PFSK-1 (cell line): ENCODE data around the gene SUCO. TPM values are rescaled to one million over a fixed set of nuclear protein-coding genes. Genes with fewer than 3 reads are reported as not detected.

Source experiments
- FOXP2 ChIP-seq: optimal IDR thresholded peaks from 2 replicates; pipeline ENCODE3; 2011; ENCODE audit warnings: borderline replicate concordance, control low read depth, inconsistent platforms; ENCODE audit not compliant: insufficient read depth; ENCODE audit errors: extremely low read length, extremely low read depth
- POLR2AphosphoS5 ChIP-seq: IDR thresholded peaks from 2 replicates; pipeline ENCODE4 v1.6.1; 2012; ENCODE audit warnings: low read depth, mild to moderate bottlenecking, control low read depth, low read length, moderate library complexity
- REST ChIP-seq, 2 experiments: IDR thresholded peaks; 2 replicates each; pipeline versions ENCODE4 v1.6.1 to v1.8.0; 2011 to 2012; ENCODE audit warnings: low read depth in 2 of 2, low read length in 2 of 2, control low read depth in 1 of 2, inconsistent platforms in 1 of 2, mild to moderate bottlenecking in 1 of 2, moderate library complexity in 1 of 2; ENCODE audit not compliant: insufficient read depth in 1 of 2
- SIN3A ChIP-seq: IDR thresholded peaks from 2 replicates; pipeline ENCODE4 v1.6.1; 2012; ENCODE audit warnings: mild to moderate bottlenecking, low read length, moderate library complexity, borderline replicate concordance; ENCODE audit not compliant: insufficient read depth
- TAF1 ChIP-seq: IDR thresholded peaks from 2 replicates; pipeline ENCODE4 v1.6.1; 2012; ENCODE audit warnings: low read length, control low read depth, borderline replicate concordance; ENCODE audit not compliant: insufficient read depth
- polyA plus RNA-seq: library from polyadenylated mRNA; unstranded; fragments of >200 nt; gene quantifications from one replicate; pipeline ENCODE4 v1.2.1, GENCODE V29; 2012; ENCODE audit warnings: low read depth, missing spikeins; ENCODE audit not compliant: insufficient read length

The SUCO gene
- 8.0 TPM for polyA plus RNA-seq

DNA sequence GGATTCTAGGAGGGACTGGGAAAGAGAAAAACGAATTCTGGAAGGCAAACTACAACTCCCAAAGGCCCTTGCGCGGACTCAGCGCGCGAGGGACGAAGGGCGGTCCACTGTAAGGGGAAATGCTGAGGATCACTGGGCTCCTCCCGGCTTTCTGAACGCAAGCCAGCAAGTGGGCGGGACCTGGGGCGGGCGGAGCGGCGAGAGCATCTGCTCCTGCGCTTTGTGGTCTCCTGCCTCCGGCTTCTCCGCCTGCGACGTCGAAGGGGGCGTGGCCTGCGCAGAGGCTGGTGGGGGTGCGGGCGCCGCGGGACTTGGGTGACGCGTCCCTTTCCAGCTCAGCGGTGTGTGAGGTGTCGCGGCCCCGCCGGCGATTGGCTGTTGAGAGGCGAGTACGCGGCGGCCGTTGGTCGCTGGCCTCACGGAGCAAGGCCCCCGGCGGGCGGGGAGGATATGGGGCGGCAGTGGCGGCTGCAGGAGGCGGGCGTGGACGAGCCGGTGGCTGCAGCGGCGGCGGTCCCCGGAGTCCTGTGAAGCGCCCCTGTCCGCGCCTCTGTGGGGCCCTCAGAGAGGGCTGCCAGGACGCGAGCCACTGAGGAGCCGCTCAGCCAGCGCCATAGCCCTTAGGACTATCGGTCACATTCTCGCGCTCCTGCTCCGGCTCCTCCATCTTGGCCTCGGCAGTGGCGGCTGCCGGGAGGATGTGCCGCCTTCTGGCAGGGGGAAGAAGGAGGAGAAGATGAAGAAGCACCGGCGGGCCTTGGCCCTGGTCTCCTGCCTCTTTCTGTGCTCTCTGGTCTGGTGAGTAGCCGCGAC lies at the start of gene SUCO:
SUCO (plus strand) TSS at position 451 of the 813 bp plus-strand sequence; CDS start at position 737, 286 bp downstream.
- peak; percentile 97 for TF ChIP-seq FOXP2
- no peak for TF ChIP-seq REST (IDR thresholded peaks at IDR 0.05; ENCODE audit: insufficient read depth in 1 of 2, low read depth in 2 of 2, low read length in 2 of 2)
- peak; percentile 73; the same call in 1 of the 2 replicates for TF ChIP-seq TAF1
- peak; percentile 39; the same call in 1 of the 2 replicates for TF ChIP-seq SIN3A
- peak; percentile 39; the same call in 1 of the 2 replicates for TF ChIP-seq POLR2AphosphoS5

DNA sequence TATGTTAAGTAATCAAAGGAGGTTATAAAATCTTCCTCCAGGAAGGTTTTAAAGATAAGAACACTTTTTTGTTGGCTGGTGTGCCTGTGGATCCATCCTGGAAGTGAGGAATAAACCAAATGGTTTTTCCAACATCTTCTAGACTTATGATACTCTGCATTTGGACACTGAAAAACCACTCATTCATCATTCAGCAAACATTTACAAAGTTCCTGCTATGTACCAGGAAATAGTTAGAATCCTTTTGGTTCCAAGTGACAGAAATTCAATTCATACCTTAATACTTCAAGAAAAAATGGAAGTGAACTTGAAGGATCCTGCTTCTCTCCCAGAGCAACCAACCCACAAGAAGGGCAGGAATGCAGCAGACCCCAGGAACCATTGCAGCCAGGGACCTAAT lies 49.5 kb upstream of the SUCO start:
- no peak for TF ChIP-seq POLR2AphosphoS5
- no peak for TF ChIP-seq FOXP2
- TF ChIP-seq REST (IDR thresholded peaks at IDR 0.05; ENCODE audit: insufficient read depth in 1 of 2, low read depth in 2 of 2, low read length in 2 of 2): no peak
- TF ChIP-seq TAF1: no peak
- TF ChIP-seq SIN3A: no peak

GRCh38 chr1:172484252-172484651 lies 48.7 kb upstream of the SUCO start:
- no peak for TF ChIP-seq TAF1
- TF ChIP-seq FOXP2: no peak
- no peak for TF ChIP-seq POLR2AphosphoS5
- TF ChIP-seq SIN3A: no peak

DNA sequence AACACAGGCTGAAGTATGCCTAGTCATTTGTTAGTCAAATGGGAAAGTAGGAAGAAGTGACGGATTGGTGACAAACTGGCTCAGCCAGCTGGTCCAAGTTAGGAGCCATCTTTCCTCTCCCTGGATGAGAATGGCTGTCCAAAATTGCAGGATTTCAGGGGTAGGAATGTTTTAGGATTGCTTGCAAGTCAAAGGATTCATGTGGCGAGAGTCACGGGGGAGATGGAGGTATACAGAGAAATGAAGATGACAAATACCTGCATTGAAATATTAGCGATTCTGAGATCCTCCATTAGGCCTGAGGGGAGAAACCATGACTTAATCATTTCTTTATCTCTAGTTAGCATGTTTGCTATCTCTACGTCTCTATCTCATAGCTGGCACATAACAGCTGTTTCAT lies 47.3 kb upstream of the SUCO start:
- TF ChIP-seq FOXP2 (no peak), SIN3A (no peak), POLR2AphosphoS5 (no peak), TAF1 (no peak), REST (IDR thresholded peaks at IDR 0.05; ENCODE audit: insufficient read depth in 1 of 2, low read depth in 2 of 2, low read length in 2 of 2) (no peak)

DNA sequence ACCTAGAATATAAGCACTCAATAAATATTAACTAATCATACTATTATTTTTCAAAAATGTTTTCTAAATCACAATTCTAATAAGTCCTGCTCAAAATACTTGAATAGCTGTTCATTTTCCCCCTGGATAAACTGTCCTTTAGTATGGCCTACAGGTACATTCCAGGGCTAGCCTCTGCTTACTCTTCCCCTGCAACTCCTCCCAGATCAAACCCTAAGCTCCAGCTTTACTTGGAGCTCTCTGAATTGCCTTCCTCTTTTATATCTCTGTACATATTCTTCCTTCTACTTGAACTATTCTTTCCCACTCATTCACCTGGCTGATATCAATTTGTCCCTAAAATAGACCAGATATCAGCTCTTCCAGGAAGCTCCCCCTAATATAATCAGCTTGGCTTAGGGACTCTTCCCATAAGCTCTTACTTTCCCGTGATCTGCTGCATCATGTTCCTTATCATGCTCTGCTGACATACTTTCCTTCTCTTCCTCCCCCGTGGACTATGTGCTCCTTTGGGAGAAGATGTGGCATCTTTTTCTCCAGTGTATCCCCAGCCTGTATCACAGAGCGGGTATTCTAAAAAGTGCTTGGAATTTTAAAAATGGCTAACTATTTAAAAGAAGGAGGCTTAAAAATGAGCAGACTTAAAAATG lies 46.0 kb upstream of the SUCO start:
- TF ChIP-seq SIN3A: no peak
- no peak for TF ChIP-seq REST (IDR thresholded peaks at IDR 0.05; ENCODE audit: insufficient read depth in 1 of 2, low read depth in 2 of 2, low read length in 2 of 2)
- TF ChIP-seq TAF1: no peak
- TF ChIP-seq FOXP2: no peak
- TF ChIP-seq POLR2AphosphoS5: no peak
